Brain pericyte (primary cell): ENCODE measurements around the gene FRMD4B.

Source experiments
- DNase-seq: peaks from one replicate; pipeline ENCODE4 v3.0.0-alpha.2; 2012; ENCODE audit warnings: low read depth, low spot score

FRMD4B gene

GRCh38 chr3:69174871-69175737 lies 210.8 kb downstream of the FRMD4B start:
- no peak for DNase-seq

- no peak for DNase-seq
These were observed 211.4 kb downstream of the FRMD4B start for GRCh38 chr3:69174445-69174844.

- no peak for DNase-seq
These were observed 213.8 kb downstream of the FRMD4B start for GRCh38 chr3:69172058-69172457.

- no peak for DNase-seq
These were observed 219.4 kb downstream of the FRMD4B start for GRCh38 chr3:69166446-69166845.

GRCh38 chr3:69165744-69166143 lies 220.1 kb downstream of the FRMD4B start:
- no peak for DNase-seq

- no peak for DNase-seq
These were observed 221.6 kb downstream of the FRMD4B start for GRCh38 chr3:69164296-69164695.

- DNase-seq: no peak
These were observed 223.4 kb downstream of the FRMD4B start for GRCh38 chr3:69162308-69162980.

GRCh38 chr3:69161587-69162307 lies 224.1 kb downstream of the FRMD4B start:
- DNase-seq: no peak

GRCh38 chr3:69160525-69160924 lies 225.4 kb downstream of the FRMD4B start:
- no peak for DNase-seq

GRCh38 chr3:69160107-69160506 lies 225.8 kb downstream of the FRMD4B start:
- no peak for DNase-seq

- no peak for DNase-seq
These were observed 236.3 kb downstream of the FRMD4B start for GRCh38 chr3:69149586-69149985.

GRCh38 chr3:69145688-69146087 lies 240.2 kb downstream of the FRMD4B start:
- no peak for DNase-seq

GRCh38 chr3:69144631-69145245 lies 241.2 kb downstream of the FRMD4B start:
- no peak for DNase-seq

GRCh38 chr3:69143612-69144011 lies 242.3 kb downstream of the FRMD4B start:
- no peak for DNase-seq

GRCh38 chr3:69142797-69143454 lies 243.0 kb downstream of the FRMD4B start:
- DNase-seq: no peak

GRCh38 chr3:69142090-69142489 lies 243.8 kb downstream of the FRMD4B start:
- DNase-seq: no peak

- DNase-seq: no peak
These were observed 244.6 kb downstream of the FRMD4B start for GRCh38 chr3:69141313-69141712.

GRCh38 chr3:69137412-69137811 lies 248.5 kb downstream of the FRMD4B start:
- no peak for DNase-seq

- DNase-seq: no peak
These were observed 248.9 kb downstream of the FRMD4B start for GRCh38 chr3:69137005-69137404.

- DNase-seq: no peak
These were observed 255.2 kb downstream of the FRMD4B start for GRCh38 chr3:69130689-69131088.

GRCh38 chr3:69129531-69129930 lies 256.4 kb downstream of the FRMD4B start:
- DNase-seq: no peak
